Right lobe of liver (tissue), 6 donors: ENCODE measurements around the gene MRPL58. TPM values are rescaled to one million over a fixed set of nuclear protein-coding genes. Genes with fewer than 3 reads are reported as not detected.
"Not testable (repeated sequence)": the region's sequence is repeated elsewhere in the genome, so short reads cannot be mapped to it uniquely, and the experiment has no call there.

ENCODE experiments used
- ATAC-seq, 4 donors: fragments of 200-7000 bp; cut with Tn5 transposase; one replicate each; pipeline ENCODE4 v1.9.1; 2020; ENCODE audit warnings: mild to moderate bottlenecking in 4 of 4, moderate library complexity in 4 of 4
- DNase-seq, 3 donors: peaks; one replicate each; pipeline ENCODE4 v3.0.0-alpha.2; 2020
- H3K27ac ChIP-seq, 3 donors: fragments of 200-600 bp; one replicate each; pipeline ENCODE4 v1.8.0; 2022
- H3K27me3 ChIP-seq, 2 donors: fragments of 200-600 bp; one replicate each; pipeline ENCODE4 v1.8.0; 2022
- H3K36me3 ChIP-seq, 4 donors: fragments of 200-600 bp; sonication (generic) in 1 of 4; one replicate each; pipeline versions ENCODE4 v1.5.1 to v1.8.0; 2017 to 2022; ENCODE audit warnings: control low read depth in 1 of 4
- H3K4me1 ChIP-seq, 4 donors: fragments of 200-600 bp; sonication (generic) in 1 of 4; one replicate each; pipeline versions ENCODE4 v1.5.1 to v1.8.0; 2017 to 2022; ENCODE audit warnings: control low read depth in 1 of 4
- H3K4me3 ChIP-seq, 3 donors: fragments of 200-600 bp; one replicate each; pipeline ENCODE4 v1.8.0; 2022
- H3K9me3 ChIP-seq, 4 donors: fragments of 200-600 bp; sonication (generic) in 1 of 4; one replicate each; pipeline versions ENCODE4 v1.5.1 to v1.8.0; 2017 to 2022; ENCODE audit warnings: control low read depth in 1 of 4
- POLR2A ChIP-seq: fragments of 450-650 bp; IDR thresholded peaks from one replicate; pipeline ENCODE4 v1.6.1; 2017; ENCODE audit warnings: antibody characterized with exemption, mild to moderate bottlenecking
- WGBS: methylation state at CpG from one replicate; pipeline ENCODE4 v1.1.6; 2018; ENCODE audit warnings: low coverage, low lambda C conversion rate; ENCODE audit not compliant: insufficient coverage; ENCODE audit errors: missing lambda C conversion rate; 5-methylcytosine and 5-hydroxymethylcytosine counted together
- intact Hi-C, 2 donors: fragments of 100-400 bp; cut with DNase I; formaldehyde crosslinking; loops; one replicate each; pipeline versions ENCODE4 v1.11.2 to v1.14.1; 2022
- total RNA-seq, 6 experiments: library from RNA; depleted of rRNA in 2 of 6; stranded (reverse); fragments of >200 nt in 2 of 6; fragmentation: NEBNext Ultra II Directional in 3 of 6; extraction: Animal tissue kit (Norgen Biotek cat#: 25700) in 3 of 6; gene quantifications; one replicate each; pipeline versions ENCODE4 v1.1.0 to v1.2.4, GENCODE V29; 2016 to 2023
- TF ChIP-seq, protein P1 (sequence below), 4 donors: fragments of 200-600 bp in 3 of 4; fragments of 450-650 bp in 1 of 4; IDR thresholded peaks; one replicate each; pipeline versions ENCODE4 v1.5.1 to v1.8.0; 2016 to 2022; ENCODE audit warnings: antibody characterized with exemption in 4 of 4, mild to moderate bottlenecking in 2 of 4
- donor health status: DM: no; HTN: yes; CAD: no.
- donor health status: DM: no; HTN: no; CAD: no.
- donor health status: DM: no; HTN: no; CAD: no.
- donor health status: DM: no; HTN: yes; CAD: no.
- donor health status: DM: no; HTN: yes; CAD: no.

Gene MRPL58
- total RNA-seq, 6 experiments from 2014 or later = 23.7 to 112 (median 28.1) TPM

GRCh38 chr17:75005291-75005690 is 7.2 kb upstream of the MRPL58 start:
- Histone ChIP-seq H3K9me3 (no peaks in the 10 kb centered on the region), H3K27me3 (no peaks in the 10 kb centered on the region), H3K4me1 (no peaks in the 10 kb centered on the region), H3K4me3 (no peak overlapping the region), H3K36me3 (peaks cover 0 to 4% (median 0%) of the 10 kb centered on the region in 4 donors), H3K27ac (no peak overlapping the region)
- intact Hi-C loops = loop anchor here in 1 of 2 donors (5.0 kb wide), 1 partner anchor 37 kb away; no protein-coding TSS in a partner anchor
- ATAC-seq (no peak), DNase-seq (no peak)
- TF ChIP-seq, protein P1, sequence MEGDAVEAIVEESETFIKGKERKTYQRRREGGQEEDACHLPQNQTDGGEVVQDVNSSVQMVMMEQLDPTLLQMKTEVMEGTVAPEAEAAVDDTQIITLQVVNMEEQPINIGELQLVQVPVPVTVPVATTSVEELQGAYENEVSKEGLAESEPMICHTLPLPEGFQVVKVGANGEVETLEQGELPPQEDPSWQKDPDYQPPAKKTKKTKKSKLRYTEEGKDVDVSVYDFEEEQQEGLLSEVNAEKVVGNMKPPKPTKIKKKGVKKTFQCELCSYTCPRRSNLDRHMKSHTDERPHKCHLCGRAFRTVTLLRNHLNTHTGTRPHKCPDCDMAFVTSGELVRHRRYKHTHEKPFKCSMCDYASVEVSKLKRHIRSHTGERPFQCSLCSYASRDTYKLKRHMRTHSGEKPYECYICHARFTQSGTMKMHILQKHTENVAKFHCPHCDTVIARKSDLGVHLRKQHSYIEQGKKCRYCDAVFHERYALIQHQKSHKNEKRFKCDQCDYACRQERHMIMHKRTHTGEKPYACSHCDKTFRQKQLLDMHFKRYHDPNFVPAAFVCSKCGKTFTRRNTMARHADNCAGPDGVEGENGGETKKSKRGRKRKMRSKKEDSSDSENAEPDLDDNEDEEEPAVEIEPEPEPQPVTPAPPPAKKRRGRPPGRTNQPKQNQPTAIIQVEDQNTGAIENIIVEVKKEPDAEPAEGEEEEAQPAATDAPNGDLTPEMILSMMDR (IDR thresholded peaks at IDR 0.05) = no peak
- no peak for TF ChIP-seq POLR2A
- 80% methylated on average over 6 of the region's 8 CpGs for WGBS

- not testable (repeated sequence) for DNase-seq, H3K4me1 ChIP-seq, ATAC-seq, H3K27me3 ChIP-seq, H3K27ac ChIP-seq, H3K36me3 ChIP-seq, H3K9me3 ChIP-seq, H3K4me3 ChIP-seq
- intact Hi-C loops = loop anchor here in 1 of 2 donors (5.0 kb wide), 1 partner anchor 36 kb away; no protein-coding TSS in a partner anchor
- WGBS = 79% methylated on average over 6 of the region's 6 CpGs
Observed at GRCh38 chr17:75006084-75006483, 6.4 kb upstream of the MRPL58 start.

- Histone ChIP-seq H3K27me3 (no peaks in the 10 kb centered on the region), H3K4me3 (no peak overlapping the region), H3K4me1 (peaks cover 0 to 2% (median 0%) of the 10 kb centered on the region in 4 donors), H3K27ac (no peak overlapping the region), H3K9me3 (no peaks in the 10 kb centered on the region), H3K36me3 (peaks cover 0 to 4% (median 0%) of the 10 kb centered on the region in 4 donors)
- TF ChIP-seq POLR2A = no peak
- TF ChIP-seq, protein P1 (IDR thresholded peaks at IDR 0.05) = peak in 2 of 4 donors; percentile 8 to 11
- ATAC-seq = peak in 3 of 4 donors; percentile 25 to 72 (median 46)
- DNase-seq = no peak
- intact Hi-C loops = loop anchor here in 1 of 2 donors (5.0 kb wide), 1 partner anchor 36 kb away; no protein-coding TSS in a partner anchor
- WGBS = 56% methylated on average over 5 of the region's 5 CpGs
Observed at GRCh38 chr17:75006653-75007052, 5.8 kb upstream of the MRPL58 start.

DNA sequence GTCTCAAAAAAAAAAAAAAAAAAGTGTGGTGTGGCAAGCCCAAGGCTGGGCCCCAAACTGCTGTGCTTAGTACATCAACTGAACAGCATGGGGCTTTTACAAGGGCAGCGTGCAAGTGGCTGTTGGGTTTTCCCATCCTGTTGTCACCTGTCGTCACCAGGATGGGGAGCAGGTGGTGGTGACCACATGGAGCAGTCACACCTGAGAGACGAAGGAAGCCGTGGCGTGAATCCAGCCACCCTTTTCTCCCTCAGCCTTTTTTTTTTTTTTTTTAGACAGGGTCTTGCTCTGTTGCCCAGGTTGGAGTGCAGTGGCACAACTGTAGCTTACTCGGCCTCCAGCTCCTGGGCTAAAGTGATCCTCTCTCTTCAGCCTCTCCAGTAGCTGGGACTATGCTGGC is 4.1 kb upstream of the MRPL58 start:
- no peaks in the 10 kb centered on the region for H3K9me3 ChIP-seq
- no peak overlapping the region for H3K4me3 ChIP-seq
- ATAC-seq (no peak), DNase-seq (no peak)
- no peak for TF ChIP-seq POLR2A
- intact Hi-C loops = loop anchor here in 1 of 2 donors (5.0 kb wide), 1 partner anchor 34 kb away; no protein-coding TSS in a partner anchor
- H3K36me3 ChIP-seq = no peaks in the 10 kb centered on the region
- H3K27me3 ChIP-seq = no peaks in the 10 kb centered on the region
- peaks cover 0 to 6% (median 2%) of the 10 kb centered on the region in 4 donors for H3K4me1 ChIP-seq
- 38% methylated on average over 1 of the region's 6 CpGs for WGBS
- no peak overlapping the region for H3K27ac ChIP-seq

DNA sequence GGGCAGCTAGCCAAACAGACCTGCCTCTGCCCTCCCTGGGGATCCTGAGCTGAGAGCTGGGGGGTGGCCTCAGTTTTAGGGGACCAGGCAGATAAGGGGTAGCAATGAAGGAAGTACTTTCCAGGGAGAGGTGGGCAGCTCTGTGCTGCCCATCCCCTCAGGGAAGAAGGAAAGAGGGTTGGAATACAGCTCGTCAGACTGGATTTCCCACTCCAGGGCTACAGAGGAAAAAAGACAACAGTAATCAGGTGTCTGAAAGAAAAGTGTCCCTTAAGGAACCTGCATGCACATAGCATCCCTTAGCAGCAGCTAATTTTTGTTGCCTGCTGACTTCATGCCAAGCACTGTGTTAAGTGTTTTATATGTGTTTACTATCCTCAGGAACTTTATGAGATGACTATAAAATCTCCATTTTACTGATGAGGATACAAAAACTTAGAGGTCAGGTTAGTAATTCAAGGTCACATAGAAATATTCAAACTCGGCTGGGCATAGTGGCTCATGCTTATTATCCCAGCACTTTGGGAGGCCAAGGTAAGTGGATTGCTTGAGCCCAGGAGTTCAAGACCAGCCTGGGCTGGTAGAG is 3.2 kb upstream of the MRPL58 start:
- intact Hi-C loops = loop anchor here in 1 of 2 donors (5.0 kb wide), 1 partner anchor 33 kb away; no protein-coding TSS in a partner anchor
- no peak overlapping the region for H3K4me3 ChIP-seq
- ATAC-seq (no peak), DNase-seq (no peak)
- TF ChIP-seq, protein P1 (IDR thresholded peaks at IDR 0.05) = no peak
- no peak for TF ChIP-seq POLR2A
- H3K9me3 ChIP-seq = no peaks in the 10 kb centered on the region
- H3K36me3 ChIP-seq = no peaks in the 10 kb centered on the region
- WGBS = 60% methylated on average over 2 of the region's 2 CpGs
- H3K27me3 ChIP-seq = no peaks in the 10 kb centered on the region
- H3K27ac ChIP-seq = no peak overlapping the region
- peaks cover 0 to 13% (median 4%) of the 10 kb centered on the region in 4 donors for H3K4me1 ChIP-seq
